HG03571 (cell line): ENCODE measurements around the gene PLA2G4C.
"Not testable (repeated sequence)": the region's sequence is repeated elsewhere in the genome, so short reads cannot be mapped to it uniquely, and the experiment has no call there.

Experiments
- ATAC-seq: cut with Tn5 transposase; IDR thresholded peaks from one replicate; pipeline ENCODE4 v1.9.1; 2021; ENCODE audit not compliant: unreplicated experiment

Gene PLA2G4C

DNA sequence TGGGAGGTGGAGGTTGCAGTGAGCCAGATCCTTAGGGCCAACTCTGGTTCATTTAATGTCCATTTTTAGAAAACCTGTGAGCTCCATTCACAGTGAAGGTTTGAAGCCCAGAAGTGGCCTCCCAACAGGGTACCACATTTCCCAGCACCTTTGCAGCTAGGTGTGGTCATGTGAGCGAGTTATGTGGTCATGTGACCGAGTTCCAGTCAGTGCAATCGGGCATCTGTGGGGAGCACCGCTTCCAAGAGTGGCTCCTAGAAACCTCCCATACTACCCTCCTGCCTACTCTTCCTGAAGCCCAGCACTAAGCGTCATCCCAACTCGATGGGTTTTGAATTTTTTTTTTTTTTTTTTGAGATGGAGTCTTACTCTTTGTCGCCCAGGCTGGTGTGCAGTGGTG is 663 bp upstream of the PLA2G4C start:
- ATAC-seq = no peak

DNA sequence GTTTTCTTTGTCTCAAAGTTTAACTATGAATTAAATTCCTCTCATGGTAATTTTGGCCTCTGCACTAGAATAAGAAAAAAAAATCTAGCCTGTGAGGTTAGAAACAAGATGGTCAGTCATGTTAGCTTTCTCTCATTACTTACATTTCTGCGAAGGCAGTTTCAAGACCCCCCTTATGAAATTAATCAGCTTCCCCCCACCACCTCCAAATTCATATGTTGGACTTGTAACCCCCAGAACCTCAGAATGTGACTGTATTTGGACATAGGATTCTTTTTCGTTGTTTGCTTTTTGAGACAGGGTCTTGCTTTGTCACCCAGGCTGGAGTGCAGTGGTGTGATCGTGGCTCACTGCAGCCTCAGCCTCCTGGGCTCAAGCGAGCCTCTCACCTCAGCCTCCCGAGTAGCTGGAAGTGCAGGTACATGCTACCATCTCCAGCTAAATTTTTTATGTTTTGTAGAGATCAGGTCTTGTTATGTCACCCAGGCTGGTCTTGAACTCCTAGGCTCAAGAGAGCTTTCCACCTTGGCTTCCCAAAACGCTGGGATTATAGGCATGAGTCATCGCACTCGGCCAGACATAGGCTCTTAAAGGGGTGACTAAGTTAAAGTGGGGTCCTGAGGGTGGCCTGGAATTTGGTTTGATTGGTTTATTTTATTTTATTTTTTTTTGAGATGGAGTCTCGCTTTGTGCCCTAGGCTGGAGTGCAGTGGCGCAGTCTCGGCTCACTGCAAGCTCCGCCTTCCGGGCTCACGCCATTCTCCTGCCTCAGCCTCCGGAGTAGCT is 1.4 kb downstream of the PLA2G4C start:
- no peak for ATAC-seq

DNA sequence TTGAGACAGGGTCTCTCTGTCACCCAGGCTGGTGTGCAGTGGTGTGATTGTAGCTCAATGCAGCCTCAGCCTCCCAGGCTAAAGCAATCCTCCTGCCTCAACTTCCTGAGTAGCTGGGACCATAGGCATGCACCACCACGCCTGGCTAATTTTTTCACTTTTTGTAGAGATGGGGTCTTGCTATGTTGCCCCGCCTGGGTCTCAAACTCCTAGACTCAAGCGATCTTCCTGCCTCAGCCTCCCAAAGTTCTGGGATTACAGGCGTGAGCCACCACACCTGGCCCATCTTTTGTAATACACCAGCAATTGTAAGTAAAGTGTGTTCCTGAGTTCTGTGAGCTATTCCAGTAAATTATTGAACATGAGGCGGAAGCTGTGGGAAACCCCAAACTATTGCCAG is 6.7 kb downstream of the PLA2G4C start:
- no peak for ATAC-seq

DNA sequence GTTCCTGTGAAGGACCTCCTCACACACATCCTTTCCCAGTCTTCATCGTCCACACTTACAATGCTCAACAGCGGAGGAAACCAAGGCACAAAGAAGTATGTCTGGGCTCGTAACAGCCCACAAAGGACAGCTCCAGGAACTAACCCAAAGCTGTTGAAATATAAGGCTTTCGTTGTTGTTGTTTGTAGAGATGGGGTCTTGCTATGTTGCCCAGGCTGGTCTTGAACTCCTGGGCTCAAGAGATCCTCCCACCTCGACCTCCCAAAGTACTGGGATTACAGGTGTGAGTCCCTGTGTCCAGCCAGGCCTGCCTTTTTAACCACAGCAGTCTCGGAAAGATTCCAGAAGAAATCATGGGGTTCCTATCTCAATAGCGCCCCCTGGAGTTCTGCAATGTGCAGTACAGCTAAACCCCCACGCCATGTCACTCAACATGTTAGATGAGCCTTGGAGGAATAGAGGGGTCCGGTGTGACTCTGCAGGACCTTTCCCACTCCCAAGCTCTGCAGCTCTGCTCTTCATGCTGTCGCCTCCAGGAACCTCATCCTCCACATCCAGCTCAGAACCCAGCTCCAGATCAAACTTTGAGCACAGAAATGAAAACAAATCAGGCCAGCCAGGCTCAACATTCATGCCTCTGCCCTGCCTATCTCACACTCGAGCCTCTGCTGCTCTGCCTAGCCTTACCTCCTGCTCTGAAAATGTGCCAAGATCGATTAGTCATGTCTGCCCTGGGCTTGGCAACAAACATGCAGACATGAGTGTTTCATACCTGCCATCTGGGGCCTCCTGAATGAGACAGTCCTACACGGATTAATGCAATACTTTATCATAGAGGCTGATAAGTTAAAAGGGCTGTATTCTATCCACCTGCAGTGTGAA is 7.5 kb downstream of the PLA2G4C start:
- no peak for ATAC-seq

DNA sequence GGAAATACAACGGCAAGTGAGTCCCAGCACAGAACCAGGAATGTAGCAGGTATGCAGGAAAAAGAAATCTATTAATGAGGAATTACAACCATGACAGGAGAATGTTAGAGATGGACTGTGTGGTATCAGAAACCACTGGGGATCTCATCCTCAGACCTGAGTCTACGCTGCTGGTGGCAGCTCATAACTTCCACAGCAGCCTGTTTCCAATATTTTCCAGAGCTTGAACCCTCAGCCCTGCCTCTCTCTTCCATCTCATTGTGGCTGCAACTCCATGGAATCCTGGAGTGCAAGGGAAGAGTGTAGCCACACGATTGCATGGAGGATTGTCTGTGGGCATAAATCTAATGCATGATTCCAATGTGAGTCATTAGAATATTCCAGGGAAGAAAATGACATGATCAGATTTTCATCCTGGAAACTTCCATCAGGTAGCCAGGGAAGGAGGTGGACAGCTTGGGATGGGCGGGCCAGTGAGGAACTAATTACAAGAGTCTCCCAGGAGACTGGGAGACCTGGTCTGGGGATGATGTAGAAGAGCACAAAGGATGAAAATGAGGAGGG is 14.9 kb downstream of the PLA2G4C start:
- ATAC-seq = no peak

DNA sequence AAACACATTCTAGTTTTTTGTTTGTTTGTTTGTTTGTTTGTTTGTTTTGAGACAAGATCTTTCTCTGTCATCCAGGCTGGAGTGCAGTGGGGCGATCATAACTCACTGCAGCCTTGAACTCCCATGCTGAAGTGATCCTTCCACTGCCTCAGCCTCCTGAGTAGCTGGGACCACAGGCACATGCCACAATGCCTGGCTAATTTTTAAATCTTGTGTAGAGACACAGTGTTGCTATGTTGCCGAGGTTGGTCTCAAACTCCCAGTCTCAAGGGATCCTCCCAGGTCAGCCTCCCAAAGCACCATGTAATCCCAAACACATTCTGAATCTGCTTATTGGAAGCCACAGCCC is 15.8 kb downstream of the PLA2G4C start:
- ATAC-seq = no peak

DNA sequence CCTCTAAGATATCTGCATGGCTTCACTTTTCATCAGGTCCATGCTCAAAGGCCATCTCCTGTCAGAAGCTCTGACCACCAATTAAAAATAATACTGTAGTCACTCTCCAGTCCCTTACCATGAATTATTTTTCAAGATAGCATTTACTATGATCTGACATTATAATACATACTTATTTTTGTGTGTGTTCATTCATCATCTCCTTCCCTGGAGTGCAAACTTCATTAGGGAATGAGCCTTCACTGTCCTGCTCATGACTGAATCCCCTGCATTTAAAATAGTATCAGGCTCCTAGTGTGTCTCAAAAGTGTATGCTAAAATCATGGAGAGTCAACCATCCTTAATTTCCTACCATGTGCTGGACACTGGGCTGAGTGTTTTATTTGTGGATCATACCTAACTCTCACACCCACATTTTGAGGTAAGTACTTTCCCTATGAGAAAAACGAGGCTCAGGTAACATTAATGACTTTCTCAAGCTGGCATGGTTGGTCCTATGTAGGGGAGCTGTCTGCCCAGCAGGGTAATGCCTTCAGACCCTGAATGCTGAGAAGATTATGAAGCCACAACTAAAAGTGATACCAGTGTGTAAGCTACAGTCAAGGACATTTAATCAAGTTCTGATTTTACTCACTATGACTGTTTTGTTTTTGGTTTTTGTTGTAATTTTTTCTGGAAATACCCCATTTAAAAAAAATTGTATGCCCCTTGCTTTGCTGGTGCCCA is 16.3 kb downstream of the PLA2G4C start:
- no peak for ATAC-seq

DNA sequence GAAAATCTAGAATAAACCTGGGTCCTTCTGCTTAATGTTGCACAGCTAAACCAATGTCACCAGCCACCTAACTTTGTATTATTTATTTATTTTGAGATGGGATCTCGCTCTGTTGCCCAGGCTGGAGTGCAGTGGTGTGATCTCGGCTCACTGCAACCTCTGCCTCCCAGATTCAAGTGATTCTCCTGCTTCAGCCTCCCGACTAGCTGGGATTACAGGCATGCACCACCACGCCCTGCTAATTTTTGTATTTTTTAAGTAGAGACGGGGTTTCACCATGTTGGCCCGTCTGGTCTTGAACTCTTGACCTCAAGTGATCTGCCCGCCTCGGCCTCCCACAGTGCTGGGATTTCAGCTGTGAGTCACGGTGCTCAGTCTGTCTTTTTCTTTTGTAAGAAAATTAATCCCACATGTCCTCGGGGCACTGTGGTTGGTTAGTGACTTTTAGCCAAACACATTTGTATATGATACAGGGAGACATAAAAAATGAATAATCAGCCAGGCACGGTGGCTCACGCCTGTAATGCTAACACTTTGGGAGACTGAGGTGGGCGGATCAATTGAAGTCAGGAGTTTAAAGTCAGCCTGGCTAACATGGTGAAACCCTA is 19.4 kb downstream of the PLA2G4C start:
- ATAC-seq = not testable (repeated sequence)

DNA sequence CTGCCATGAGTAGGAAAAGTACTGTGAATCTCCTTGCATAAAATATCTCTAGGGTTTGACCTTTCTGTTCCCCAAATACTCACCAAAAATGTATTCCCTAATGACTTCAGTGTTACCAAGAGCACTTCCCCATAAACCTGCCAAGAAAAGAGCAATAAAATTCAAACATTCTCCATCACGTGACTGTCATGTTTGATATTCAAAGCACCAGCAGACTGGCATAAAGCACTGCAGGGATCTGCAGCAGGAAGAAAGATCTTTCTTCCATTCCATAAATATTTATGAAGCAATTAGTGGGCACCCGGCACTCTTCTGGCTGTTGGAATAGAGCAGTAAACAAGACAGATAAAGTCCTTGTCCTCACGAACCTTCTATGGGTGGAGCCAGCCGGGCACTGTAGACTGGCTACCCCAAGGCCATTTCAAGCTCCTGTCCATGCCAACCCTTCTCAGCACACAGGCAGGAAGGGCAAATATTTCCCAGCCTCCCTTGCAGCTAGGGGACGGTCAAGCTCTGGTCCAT is 20.3 kb downstream of the PLA2G4C start:
- no peak for ATAC-seq

DNA sequence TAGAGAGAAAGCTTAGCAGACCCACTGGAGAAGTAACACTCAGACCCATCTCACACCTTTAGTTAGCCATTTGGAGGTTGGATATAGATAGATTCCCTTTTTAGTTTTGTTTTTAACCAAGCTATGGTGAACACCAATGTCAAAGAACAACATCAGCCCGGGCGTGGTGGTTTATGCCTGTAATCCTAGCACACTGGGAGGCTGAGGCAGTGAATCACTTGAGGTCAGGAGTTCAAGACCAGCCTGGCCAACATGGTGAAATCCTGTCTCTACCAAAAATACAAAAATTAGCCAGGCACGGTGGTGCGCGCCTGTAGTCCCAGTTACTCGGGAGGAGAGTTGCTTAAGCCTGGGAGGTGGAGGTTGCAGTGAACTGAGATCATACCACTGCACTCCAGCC is 21.6 kb downstream of the PLA2G4C start:
- ATAC-seq = not testable (repeated sequence)

DNA sequence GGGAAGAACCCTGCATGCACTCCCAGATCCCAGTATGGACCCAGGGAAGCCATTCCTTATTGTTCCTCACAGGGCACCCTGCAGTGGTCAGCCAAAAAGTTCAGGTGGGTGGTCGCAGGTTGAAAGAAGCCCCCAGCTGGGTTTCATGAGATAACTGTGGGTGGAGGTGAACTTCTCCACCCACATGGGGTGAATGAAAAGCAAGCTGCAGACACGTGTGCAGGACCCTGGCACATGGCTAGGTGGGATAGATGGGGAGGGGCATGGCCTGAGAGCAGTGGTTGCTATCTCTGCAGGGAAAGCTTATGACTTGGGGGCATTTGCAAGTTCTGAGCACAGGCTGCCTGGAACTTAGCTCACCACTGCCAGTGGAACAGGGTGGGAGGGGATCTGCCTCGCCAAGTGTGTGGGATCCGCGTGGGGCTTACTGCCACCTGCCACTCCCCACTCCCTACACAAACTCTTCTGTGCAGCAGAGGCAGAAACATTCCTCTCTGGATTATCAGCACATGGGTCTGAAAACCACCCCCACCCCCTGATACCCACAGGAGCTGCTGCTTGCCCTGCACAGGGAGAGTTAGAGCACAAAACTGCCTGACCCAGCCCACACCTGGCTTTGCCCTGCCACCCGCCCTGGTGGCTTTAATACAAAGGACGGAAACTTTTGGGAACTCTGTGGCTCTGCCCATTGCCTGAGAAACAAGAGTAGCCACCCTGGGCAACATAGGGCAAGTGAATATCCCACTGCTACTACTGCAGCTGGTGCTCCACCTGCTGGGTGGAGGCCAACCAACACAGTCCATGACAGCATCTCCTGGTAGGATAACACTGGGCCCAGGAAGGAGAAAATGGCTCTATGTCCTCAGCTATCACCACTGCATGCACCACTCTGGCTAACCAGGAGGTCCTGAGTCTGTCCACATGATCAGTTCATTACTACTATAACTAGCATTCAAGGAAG is 24.4 kb downstream of the PLA2G4C start:
- no peak for ATAC-seq

DNA sequence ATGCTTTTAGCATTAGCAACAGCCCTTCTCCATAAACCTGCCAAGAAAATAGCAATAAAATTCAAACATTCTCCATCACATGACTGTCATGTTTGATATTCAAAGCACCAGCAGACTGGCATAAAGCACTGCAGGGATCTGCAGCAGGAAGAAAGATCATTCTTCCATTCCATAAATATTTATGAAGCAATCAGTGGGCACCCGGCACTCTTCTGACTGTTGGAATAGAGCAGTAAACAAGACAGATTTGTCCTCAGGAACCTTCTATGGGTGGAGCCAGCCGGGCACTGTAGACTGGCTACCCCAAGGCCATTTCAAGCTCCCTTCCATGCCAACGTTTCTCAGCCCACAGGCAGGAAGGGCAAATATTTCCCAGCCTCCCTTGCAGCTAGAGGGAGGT is 25.5 kb downstream of the PLA2G4C start:
- no peak for ATAC-seq

DNA sequence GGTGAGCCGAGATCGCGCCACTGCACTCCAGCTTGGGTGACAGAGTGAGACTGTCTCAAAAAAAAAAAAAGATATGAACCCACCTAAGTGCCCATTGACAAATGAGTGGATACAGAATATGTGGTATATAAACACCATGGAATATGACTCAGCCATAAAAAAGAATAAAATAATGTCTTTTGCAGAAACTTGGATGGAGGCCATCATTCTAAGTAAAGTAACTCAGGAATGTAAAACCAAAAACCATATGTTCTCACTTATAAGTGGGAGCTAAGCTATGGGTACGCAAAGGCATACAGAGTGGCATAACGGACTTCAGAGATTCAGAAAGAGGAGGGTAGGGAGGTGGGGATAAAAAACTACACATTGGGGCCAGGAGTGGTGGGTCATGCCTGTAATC is 29.5 kb downstream of the PLA2G4C start:
- ATAC-seq = no peak

DNA sequence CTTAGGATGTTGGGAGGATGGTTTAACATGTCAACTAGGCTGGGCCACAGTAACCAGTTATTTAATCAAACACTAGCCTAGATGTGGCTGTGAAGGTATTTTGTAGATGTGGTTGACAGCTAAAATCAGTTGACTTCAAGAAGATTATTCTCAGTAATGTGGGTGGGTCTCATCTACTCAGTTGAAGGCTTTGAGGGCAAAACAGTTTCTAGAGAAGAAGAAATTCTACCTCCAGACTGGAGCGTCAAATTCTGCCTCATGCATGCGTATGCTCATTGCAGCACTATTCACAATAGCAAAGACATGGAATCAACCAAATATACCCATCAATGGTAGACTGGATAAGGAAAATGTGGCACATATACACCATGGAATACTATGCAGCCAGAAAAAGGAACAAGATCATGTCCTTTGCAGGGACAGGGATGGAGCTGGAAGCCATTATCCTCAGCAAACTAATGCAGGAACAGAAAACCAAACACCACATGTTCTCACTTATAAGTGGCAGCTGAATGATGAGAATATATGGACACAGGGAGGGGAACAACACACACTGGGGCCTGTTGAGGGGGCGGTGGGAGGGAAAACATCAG is 40.3 kb downstream of the PLA2G4C start:
- ATAC-seq = not testable (repeated sequence)

DNA sequence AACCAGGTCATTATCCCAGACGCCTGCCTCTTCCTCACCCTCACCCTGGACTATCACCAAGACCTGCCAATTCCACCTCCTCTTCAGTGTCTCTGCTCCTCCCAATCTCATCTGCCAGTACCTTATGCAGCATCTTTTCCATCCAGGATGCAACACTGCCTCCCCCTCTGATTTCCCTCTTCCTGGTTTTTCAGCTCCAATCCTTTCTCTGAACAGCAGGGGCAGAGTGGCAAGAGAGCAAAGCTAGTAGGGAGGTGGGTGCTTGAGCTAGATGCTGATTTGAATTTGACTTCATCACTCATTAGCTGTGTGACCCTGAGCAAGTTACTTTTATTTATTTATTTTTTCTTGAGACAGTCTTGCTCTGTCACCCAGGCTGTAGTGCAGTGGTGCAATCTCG is 41.2 kb downstream of the PLA2G4C start:
- ATAC-seq = no peak

DNA sequence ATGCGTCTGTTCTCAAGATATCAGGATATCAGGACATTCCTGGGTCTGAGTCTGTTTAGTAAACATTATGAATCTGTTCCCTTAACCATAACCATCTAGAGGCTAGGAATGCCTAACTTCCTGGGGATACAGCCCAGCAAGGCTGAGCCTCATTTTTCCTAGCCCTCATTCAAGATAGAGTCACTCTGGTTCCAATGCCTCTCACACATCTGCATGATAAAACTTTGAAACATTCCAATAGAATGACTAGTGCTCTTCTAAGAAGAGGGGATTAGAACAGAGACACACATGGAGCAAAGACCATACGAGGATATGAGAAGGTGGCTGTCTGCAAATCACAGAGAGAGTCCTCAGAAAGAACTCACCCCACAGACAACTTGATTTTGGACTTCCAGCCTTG is 46.1 kb downstream of the PLA2G4C start:
- ATAC-seq = no peak

DNA sequence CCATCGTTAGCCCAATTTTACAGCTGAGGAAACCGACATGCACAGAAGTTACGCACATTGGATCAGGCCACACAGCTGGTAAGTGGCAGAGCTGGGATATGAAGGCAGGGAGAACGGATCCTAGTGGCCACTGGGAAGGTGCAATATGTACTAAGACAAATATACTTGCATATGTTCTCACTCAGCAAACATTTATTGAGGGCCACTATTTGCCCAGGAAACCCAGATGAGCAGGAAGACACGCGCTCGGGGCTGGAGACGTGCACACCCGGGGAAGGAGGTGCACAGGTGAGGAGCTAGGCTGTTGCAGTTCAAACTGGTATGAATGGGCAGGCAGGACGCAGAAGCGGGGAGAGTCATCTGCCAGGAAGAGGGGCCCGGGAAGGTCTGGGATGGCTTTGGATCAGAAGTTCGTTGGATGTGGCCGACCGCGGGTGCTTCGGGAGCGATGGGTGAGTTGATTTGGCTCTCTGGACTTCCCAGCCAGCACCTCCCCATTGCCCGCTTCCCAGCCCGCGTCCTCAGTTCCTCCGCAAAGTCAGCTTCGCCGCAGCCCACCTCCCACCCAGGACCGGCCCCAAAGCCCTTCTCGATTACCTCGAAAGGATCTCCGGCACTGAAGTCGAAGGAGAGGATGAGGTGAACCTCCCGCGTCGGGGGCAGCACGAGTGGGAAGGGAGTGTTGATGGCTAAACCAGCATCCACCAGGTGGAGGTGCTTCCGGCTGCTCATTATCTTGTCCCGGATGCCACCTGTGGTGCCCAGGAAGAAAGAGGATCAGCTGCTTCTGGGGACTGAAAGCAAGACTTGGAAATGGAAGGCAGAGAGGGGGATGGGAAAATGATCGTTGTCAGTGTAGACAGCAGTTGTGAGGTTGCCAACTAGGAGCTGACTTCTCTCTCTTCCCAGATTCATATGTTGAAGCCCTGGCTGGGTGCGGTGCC is 48.9 kb downstream of the PLA2G4C start:
- ATAC-seq = no peak

DNA sequence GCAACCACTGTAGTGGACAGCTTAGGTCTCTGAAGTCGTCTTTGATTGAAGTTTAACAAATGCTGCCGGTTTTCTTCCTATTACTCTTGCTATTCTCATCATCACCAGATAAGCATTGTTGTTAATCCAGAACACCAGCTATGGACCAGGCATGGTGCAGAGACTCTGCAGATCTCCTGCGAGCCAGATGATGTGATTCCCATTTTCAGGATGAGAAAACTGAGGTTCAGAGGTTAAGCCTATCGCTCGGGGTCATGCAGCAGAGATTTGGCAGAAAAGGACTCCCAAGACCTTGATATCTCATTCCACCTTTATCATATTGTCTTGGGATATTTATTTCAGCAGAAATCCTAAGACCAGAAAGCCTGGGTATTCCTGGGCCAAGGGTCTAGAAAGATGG is 50.2 kb downstream of the PLA2G4C start:
- no peak for ATAC-seq
